Astrocyte of the spinal cord (primary cell): ENCODE results near the gene HMGN1.
A peak's percentile ranks its signal among the peaks of the same experiment; 100 is the strongest.

Experiments used
- DNase-seq: peaks from one replicate; pipeline ENCODE4 v3.0.0; 2011; ENCODE audit warnings: low read depth, low spot score
- H3K4me3 ChIP-seq: 2 replicates; pipeline ENCODE4 v1.5.1; 2011; ENCODE audit warnings: low read depth, mild to moderate bottlenecking, low read length, moderate library complexity
- CTCF ChIP-seq: IDR thresholded peaks from 2 replicates; pipeline ENCODE4 v1.5.1; 2012; ENCODE audit warnings: low read depth, mild to moderate bottlenecking, low read length, inconsistent platforms
- in situ Hi-C: cut with HindIII; loops from 2 replicates; pipeline ENCODE4 v1.10.0; 2017; ENCODE audit warnings: low sequenced_read_pairs

HMGN1 gene

GRCh38 chr21:39350094-39351005 lies 1.5 kb upstream of the HMGN1 start:
- in situ Hi-C loops, result no loop called here
- H3K4me3 ChIP-seq, result peak overlapping the region; percentile 53
- TF ChIP-seq CTCF, result no peak

GRCh38 chr21:39349211-39350093 lies 564 bp upstream of the HMGN1 start:
- TF ChIP-seq CTCF, result no peak
- in situ Hi-C loops, result no loop called here
- DNase-seq, result peak; percentile 96
- peak overlapping the region; percentile 53 for H3K4me3 ChIP-seq

More at GRCh38 chr21:39350094-39351005, 1.5 kb upstream of the HMGN1 start:
- no peak for DNase-seq

GRCh38 chr21:39348040-39348354 lies 891 bp downstream of the HMGN1 start:
- no peak for TF ChIP-seq CTCF
- DNase-seq, result no peak
- in situ Hi-C loops, result no loop called here
- H3K4me3 ChIP-seq, result peak overlapping the region; percentile 92

GRCh38 chr21:39347537-39347936 lies 1.4 kb downstream of the HMGN1 start:
- DNase-seq, result no peak
- in situ Hi-C loops, result no loop called here
- peak overlapping the region; percentile 92 for H3K4me3 ChIP-seq
- no peak for TF ChIP-seq CTCF

- no peak for DNase-seq
- no peak for TF ChIP-seq CTCF
- in situ Hi-C loops, result no loop called here
- H3K4me3 ChIP-seq, result peak overlapping the region; percentile 92
Measured at GRCh38 chr21:39346671-39347331, 2.1 kb downstream of the HMGN1 start.

GRCh38 chr21:39346206-39346605 lies 2.7 kb downstream of the HMGN1 start:
- DNase-seq, result no peak
- in situ Hi-C loops, result no loop called here
- no peak overlapping the region for H3K4me3 ChIP-seq
- no peak for TF ChIP-seq CTCF
